ENCODE measurements around the gene DCP2.
"Not testable (repeated sequence)": the region's sequence is repeated elsewhere in the genome, so short reads cannot be mapped to it uniquely, and the experiment has no call there.

The DCP2 gene

GRCh38 chr5:112976432-112977309 is at the start of gene DCP2:
TSS of gene DCP2 (plus strand) at chr5:112976798. CDS start at chr5:112976934, 136 bp downstream.
- DNase-seq: peak; percentile 90 to 92

GRCh38 chr5:112929336-112930081 is 47.1 kb upstream of the DCP2 start:
- no peak for DNase-seq

DNA sequence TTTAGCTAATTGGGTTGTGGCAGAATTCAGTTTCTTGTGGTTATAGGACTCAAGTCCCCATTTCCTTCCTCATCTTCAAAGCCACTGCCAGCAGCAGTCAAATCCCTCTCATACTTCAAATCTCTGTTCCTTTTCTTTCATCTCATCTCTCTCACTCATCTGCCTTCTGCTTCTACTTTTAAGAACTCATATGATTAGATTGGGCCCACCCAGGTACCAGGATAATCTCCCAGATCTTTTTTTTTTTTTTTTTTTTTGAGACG is 46.6 kb upstream of the DCP2 start:
- no peak for DNase-seq

DNA sequence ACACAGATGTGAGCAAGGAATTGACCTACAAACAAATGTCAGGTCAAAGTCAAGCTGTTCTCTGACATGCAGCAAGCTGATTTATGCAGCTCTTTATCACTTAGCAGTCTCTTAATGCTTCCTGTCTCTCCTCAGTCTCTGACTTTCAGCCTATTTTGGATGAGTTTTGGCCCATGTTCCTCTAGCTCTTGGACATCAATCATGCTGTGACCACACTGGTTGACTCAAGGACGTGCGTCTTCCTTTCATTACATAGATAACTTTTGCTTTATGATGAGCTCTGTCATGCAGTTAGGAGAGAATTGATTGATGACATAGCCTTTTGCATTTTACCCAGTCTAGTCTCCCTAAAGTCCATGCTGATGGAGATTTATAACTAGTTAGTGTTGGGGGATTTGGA is 45.1 kb upstream of the DCP2 start:
- no peak for DNase-seq

DNA sequence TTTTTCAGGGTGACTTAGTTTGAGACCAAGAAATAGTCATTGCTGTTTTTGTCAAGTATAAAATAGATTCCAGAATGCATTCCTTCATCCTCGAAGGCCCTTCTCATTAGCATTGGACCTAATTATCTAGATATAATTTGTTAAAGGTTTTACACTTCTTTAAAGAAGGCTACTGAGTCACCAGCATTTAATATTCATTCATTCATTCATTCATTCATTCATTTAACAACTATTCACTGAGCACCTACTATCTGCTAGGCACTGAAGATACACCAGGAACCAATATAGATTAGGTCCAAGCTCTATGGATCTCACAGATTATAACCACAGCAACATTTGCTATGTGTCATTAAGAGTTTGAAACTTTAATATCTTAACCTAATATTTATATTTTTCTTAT is 43.5 kb upstream of the DCP2 start:
- DNase-seq: no peak

- DNase-seq: no peak
These were observed 42.8 kb upstream of the DCP2 start for GRCh38 chr5:112933651-112934365.

DNA sequence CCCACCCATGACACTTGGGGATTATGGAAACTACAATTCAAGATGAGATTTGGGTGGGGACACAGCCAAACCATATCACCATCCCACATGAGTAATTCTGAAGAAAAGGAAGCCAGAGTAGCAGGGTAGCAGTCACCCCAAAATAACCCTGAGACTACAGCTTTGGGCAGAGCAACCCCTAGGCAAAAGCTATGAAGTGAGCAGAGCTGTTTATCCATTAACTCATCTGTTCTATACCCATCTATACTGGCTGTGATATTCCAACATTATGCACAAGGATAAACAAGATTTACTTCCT is 42.3 kb upstream of the DCP2 start:
- DNase-seq: no peak

DNA sequence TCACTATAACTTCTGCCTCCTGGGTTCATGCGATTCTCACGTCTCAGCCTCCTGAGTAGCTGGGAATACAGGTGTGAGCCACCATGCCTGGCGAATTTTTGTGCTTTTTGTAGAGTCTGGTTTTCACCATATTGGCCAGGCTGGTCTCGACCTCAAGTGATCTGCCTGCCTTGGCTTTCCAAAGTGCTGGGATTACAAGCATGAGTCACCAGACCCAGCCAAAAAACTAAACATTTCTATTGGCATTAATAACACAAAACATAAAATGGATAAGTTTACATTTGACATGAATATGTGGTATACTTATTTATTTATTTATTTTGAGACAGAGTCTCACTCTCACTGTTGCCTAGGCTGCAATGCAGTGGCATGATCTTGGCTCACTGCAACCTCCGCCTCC is 40.9 kb upstream of the DCP2 start:
- DNase-seq: no peak

DNA sequence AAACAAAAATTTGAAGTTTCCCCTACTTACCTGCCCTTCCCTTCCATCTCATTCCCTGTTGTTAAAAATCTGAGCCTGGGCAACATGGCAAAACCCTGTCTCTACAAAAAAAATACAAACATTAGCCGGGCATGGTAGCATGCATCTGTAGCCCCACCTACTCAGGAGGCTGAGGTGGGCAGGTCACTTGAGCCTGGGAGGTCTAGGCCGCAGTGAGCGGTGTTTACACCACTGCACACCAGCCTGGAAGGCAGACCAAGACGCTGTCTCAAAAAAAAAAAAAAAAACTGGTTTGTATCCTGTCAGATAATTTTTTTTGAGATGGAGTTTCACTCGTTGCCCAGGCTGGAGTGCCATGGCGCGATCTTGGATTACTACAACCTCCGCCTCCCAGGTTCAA is 38.3 kb upstream of the DCP2 start:
- DNase-seq: no peak

GRCh38 chr5:112940670-112941069 is 35.9 kb upstream of the DCP2 start:
- no peak for DNase-seq

DNA sequence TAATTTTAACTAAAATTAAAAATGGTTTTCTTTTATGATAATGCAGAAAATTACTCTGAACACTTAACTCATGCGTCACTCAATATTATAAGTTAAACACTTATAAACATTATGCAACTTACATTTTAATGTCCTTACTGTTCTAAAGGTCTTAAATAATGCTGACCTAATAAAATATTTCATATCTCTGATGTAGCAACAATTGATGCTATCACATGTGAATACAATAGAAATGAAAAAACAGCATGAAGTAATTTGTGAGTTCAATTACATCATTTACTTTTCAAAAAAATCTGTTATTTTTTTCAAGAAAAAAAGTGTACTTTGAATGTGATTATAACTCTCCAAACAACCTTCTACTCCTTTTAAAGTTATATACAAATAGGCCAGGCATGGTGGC is 28.1 kb upstream of the DCP2 start:
- DNase-seq: no peak

DNA sequence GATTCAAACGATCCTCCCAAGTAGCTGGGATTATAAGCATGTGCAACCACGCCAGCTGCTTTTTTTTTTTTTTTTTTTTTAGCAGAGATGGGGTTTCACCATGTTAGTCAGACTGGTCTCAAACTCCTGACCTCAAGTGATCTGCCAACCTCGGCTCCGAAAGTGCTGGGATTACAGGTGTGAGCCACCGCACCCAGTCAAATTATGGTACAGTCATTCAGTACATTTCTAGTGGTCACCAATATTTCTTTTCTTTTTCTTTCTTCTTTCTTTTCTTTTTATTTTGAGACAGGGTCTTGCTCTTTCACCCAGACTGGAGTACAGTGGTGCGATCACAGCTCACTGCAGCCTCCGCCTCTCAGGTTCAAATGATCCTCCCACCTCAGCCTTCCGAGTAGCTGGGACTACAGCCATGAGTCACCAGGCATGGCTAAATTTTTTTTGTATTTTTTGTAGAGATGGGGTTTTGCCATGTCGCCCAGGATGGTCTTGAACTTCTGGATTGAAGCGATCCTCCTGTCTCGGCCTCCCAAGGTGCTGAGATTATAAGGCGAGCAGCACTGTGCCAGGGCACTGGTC is 25.4 kb upstream of the DCP2 start:
- no peak for DNase-seq

GRCh38 chr5:112956606-112957005 is 20.0 kb upstream of the DCP2 start:
- DNase-seq: no peak

DNA sequence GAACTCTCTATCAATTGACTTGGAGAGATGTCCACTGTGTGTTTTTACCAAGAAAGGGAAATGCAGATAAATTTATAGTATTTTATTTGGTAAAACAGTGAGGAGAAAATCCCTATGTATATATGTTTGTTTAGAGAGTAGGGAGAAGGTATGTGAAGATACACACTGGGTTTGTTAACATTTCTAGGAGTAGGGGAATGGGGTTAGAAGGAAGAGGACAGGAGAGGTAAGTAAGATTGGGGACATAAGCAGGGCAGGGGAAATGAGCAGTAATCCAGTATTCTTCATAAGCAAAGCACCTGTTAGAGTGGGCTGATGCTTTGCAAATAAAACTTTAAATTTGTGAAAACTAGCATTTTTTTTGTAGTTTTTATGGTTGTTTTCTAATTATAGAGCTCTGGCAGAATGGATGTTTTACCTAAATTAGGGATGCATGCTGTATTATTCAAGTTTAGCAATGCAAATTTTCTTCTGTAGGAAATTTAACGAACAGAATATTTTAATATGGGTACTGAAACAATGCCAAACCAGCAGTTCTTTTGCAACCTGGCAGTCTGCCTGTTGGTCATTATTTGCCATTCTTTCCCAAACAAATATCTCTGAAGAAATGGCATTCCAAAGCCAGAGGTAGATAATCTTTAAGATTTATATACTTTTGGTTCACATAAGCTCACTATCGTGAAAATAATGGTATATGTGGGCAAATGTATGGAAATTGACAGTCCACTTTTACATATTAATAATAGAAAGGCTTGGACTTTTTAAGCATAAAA is 19.4 kb upstream of the DCP2 start:
- no peak for DNase-seq

DNA sequence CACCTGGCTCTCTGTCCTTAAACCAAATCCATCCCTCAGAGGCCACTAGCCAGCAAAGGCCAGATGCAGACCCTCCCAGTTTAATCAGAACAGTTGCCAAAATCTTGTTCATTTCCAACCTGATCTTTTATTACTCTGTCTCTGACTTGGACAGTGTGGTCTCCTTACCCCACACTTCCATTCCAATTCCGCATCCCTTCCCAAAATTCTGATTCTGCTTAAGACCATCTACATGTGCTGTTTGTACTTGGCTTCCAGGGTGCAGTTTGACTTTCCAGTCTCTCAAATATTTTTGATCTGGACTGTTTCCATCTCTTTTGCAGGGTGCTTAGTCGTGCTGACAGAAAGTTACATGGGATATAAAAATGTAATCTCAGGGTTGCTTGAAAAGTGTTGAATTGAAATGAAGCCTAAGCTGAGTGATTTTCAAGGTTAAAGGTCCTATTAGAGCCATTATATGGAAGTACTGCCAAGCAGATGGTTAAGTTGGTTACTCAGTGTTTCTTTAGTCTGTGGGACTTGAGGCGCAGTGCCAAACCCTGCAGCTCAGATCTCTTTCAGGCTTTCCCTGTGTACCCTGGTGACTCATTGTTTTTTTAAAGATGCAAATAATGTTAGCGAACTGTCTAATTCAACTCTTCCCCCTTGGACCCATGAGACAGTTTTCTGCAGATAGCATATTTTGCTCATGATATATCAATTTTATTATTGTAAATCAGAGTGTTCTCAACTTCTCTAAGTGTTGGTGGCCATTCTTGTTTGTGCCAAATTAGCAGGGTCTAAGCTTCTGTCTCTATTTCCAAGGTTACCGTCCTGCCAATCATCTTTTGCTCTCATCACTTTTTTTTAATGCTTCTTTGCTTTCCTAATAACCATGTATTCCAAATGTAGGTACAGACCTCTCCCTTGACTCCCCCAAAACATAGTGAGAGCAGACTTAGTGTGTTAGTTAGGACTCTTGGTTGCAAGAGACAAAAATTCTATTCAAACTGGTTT is 18.2 kb upstream of the DCP2 start:
- no peak for DNase-seq

DNA sequence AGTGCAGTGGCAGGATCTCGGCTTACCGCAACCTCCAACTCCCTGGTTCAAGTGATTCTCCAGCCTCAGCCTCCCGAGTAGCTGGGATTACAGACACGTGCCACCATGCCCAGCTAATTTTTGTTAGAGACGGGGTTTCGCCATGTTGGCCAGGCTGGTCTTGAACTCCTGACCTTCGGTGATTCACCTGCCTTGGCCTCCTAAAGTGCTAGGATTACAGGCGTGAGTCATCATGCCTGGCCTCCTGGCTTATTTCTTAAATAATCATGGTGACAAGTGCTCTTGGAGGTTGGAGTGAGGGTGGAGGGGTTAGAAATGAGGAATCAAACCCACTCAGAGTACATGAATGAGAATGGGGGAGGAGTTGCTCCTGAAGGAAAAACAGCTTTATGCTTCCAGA is 16.7 kb upstream of the DCP2 start:
- not testable (repeated sequence) for DNase-seq

GRCh38 chr5:112960315-112960714 is 16.3 kb upstream of the DCP2 start:
- DNase-seq: no peak

DNA sequence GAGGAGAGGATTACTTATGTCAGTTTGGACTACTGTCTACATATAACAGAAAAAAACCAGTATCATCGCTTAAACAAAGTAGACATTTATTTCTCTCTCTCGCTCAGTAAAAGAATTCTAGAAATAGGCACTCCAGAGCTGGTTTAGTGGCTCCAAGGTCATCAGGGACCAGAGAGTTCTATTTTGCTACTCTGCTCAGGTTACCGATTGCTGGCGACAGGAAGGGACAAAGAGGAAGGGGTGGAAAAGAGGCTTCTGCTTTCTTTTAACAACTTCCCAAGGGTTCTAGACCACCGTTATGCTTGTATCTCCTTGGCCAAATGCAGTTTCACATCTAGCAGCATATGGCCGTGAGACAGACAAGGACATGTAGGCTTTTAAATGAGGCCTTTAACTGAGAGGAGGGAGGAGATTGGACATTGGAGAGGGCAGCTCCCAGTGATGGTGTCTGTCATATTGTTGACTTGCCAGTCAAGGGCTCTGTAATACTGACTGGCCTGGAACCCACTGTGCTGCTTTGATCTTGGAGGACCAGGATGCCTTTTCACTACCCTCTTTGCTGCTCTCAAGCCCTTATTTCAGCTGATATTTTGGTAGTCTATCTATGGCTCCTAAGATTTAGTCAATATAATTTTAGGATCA is 15.6 kb upstream of the DCP2 start:
- DNase-seq: no peak

- not testable (repeated sequence) for DNase-seq
These were observed 13.2 kb upstream of the DCP2 start for GRCh38 chr5:112963374-112963733.

DNA sequence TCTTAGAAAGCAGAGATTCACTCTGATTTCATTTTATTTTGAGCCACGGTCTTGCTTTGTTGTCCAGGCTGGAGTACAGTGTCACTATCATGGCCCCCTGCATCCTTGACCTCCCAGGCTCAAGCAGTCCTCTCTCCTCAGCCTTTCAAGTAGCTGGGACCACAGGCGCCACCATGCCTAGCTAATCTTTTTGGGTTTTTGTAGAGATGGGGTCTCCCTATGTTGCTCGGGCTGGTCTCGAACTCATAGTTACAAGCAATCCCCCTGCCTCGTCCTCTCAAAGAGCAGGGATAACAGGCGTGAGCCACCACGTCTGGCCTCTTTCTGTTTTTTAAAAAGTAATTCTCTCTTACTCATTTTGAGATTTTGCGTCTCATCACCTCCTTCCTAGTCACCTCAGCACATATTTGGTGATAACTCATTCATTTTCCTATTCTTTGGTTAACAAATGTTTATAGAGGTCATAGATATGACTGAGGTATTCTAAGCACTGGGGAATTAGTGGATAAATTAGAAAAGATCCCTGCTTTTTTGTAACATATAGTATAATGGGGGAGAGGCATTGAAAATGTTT is 10.8 kb upstream of the DCP2 start:
- no peak for DNase-seq

Data from activated CD4-positive, alpha-beta T cell treated with anti-CD3 and anti-CD28 coated beads for 4 hours (primary cell).